ENCODE measurements around the gene SORCS2. TPM values are rescaled to one million over a fixed set of nuclear protein-coding genes. Genes with fewer than 3 reads are reported as not detected.
A peak's percentile ranks its signal among the peaks of the same experiment; 100 is the strongest.

SORCS2 gene
- total RNA-seq, 4 donors from 2014 or later, result 0.26 to 17.1 (median 2.9) TPM

GRCh38 chr4:7524843-7525242 lies 332.5 kb downstream of the SORCS2 start:
- intact Hi-C loops (cut with DNase I; ENCODE audit: low total_unique reads), result no loop called here
- no peak overlapping the region for H3K27ac ChIP-seq

GRCh38 chr4:7526491-7526890 lies 334.2 kb downstream of the SORCS2 start:
- H3K27ac ChIP-seq, result no peak overlapping the region
- no peak for DNase-seq
- intact Hi-C loops (cut with DNase I; ENCODE audit: low total_unique reads), result no loop called here
- no peaks in the 10 kb centered on the region for H3K4me1 ChIP-seq
- TF ChIP-seq POLR2A (IDR thresholded peaks at IDR 0.05), result no peak
- no peak for TF ChIP-seq CTCF (IDR thresholded peaks at IDR 0.05)
- H3K4me3 ChIP-seq, result no peak overlapping the region
- H3K36me3 ChIP-seq, result no peaks in the 10 kb centered on the region
- no peaks in the 10 kb centered on the region for H3K27me3 ChIP-seq
- H3K9me3 ChIP-seq, result no peaks in the 10 kb centered on the region

More at GRCh38 chr4:7524843-7525242, 332.5 kb downstream of the SORCS2 start:
- Histone ChIP-seq H3K4me3 (no peak overlapping the region), H3K36me3 (no peaks in the 10 kb centered on the region), H3K27me3 (no peaks in the 10 kb centered on the region), H3K4me1 (no peaks in the 10 kb centered on the region), H3K9me3 (no peaks in the 10 kb centered on the region)
- TF ChIP-seq CTCF (IDR thresholded peaks at IDR 0.05), result no peak
- TF ChIP-seq POLR2A (IDR thresholded peaks at IDR 0.05), result no peak
- DNase-seq, result peak in 1 of 2 donors; percentile 38

GRCh38 chr4:7526929-7527535 lies 334.7 kb downstream of the SORCS2 start:
- Histone ChIP-seq H3K27me3 (no peaks in the 10 kb centered on the region), H3K4me1 (no peaks in the 10 kb centered on the region), H3K27ac (no peak overlapping the region), H3K9me3 (no peaks in the 10 kb centered on the region), H3K4me3 (no peak overlapping the region), H3K36me3 (no peaks in the 10 kb centered on the region)
- TF ChIP-seq CTCF (IDR thresholded peaks at IDR 0.05), result no peak
- no peak for DNase-seq
- intact Hi-C loops (cut with DNase I; ENCODE audit: low total_unique reads), result no loop called here

GRCh38 chr4:7529368-7530080 lies 337.2 kb downstream of the SORCS2 start:
- intact Hi-C loops (cut with DNase I; ENCODE audit: low total_unique reads), result no loop called here
- no peaks in the 10 kb centered on the region for H3K9me3 ChIP-seq
- TF ChIP-seq POLR2A (IDR thresholded peaks at IDR 0.05), result no peak
- no peak for TF ChIP-seq CTCF (IDR thresholded peaks at IDR 0.05)
- no peaks in the 10 kb centered on the region for H3K27me3 ChIP-seq
- no peaks in the 10 kb centered on the region for H3K4me1 ChIP-seq
- H3K4me3 ChIP-seq, result no peak overlapping the region
- no peaks in the 10 kb centered on the region for H3K36me3 ChIP-seq
- DNase-seq, result no peak
- H3K27ac ChIP-seq, result no peak overlapping the region

- Histone ChIP-seq H3K27me3 (no peaks in the 10 kb centered on the region), H3K4me1 (no peaks in the 10 kb centered on the region), H3K4me3 (no peak overlapping the region), H3K27ac (no peak overlapping the region), H3K9me3 (no peaks in the 10 kb centered on the region), H3K36me3 (no peaks in the 10 kb centered on the region)
- intact Hi-C loops (cut with DNase I; ENCODE audit: low total_unique reads), result no loop called here
- no peak for TF ChIP-seq POLR2A (IDR thresholded peaks at IDR 0.05)
- no peak for TF ChIP-seq CTCF (IDR thresholded peaks at IDR 0.05)
- no peak for DNase-seq
These were observed 337.7 kb downstream of the SORCS2 start for GRCh38 chr4:7530082-7530481.

All from uterus (tissue), 4 donors.